HG03108 (cell line): Measurements from ENCODE around the gene ZNF763.
"Not testable (repeated sequence)": the region's sequence is repeated elsewhere in the genome, so short reads cannot be mapped to it uniquely, and the experiment has no call there.

Source experiments
- ATAC-seq: cut with Tn5 transposase; IDR thresholded peaks from one replicate; pipeline ENCODE4 v1.9.1; 2021; ENCODE audit warnings: moderate library complexity; ENCODE audit not compliant: unreplicated experiment

Gene ZNF763

GRCh38 chr19:11964858-11965645, at the start of gene ZNF763:
ZNF763 (plus strand) TSS chr19:11965040; CDS start chr19:11965209, 169 bp downstream.
- peak; percentile 83 for ATAC-seq

- ATAC-seq: no peak
Measured at GRCh38 chr19:11921852-11922495, 42.9 kb upstream of the ZNF763 start.

- ATAC-seq: peak; percentile 83
Measured at GRCh38 chr19:11924886-11925650, 39.8 kb upstream of the ZNF763 start, which contains the start of gene ZNF700. ZNF700 (plus strand) TSS chr19:11925107; CDS start chr19:11925211, 104 bp downstream.

GRCh38 chr19:11925651-11926187, 39.1 kb upstream of the ZNF763 start:
- peak; percentile 11 for ATAC-seq

GRCh38 chr19:11927227-11927626, 37.6 kb upstream of the ZNF763 start:
- ATAC-seq: no peak

- no peak for ATAC-seq
Measured at GRCh38 chr19:11931051-11931450, 33.8 kb upstream of the ZNF763 start.

- ATAC-seq: no peak
Measured at GRCh38 chr19:11931513-11931912, 33.3 kb upstream of the ZNF763 start.

- not testable (repeated sequence) for ATAC-seq
Measured at GRCh38 chr19:11935829-11936228, 29.0 kb upstream of the ZNF763 start.

- ATAC-seq: not testable (repeated sequence)
Measured at GRCh38 chr19:11938383-11938782, 26.5 kb upstream of the ZNF763 start.

- not testable (repeated sequence) for ATAC-seq
Measured at GRCh38 chr19:11941361-11941887, 23.4 kb upstream of the ZNF763 start.

GRCh38 chr19:11942008-11942842, 22.6 kb upstream of the ZNF763 start:
- no peak for ATAC-seq

- ATAC-seq: no peak
Measured at GRCh38 chr19:11942843-11943108, 22.1 kb upstream of the ZNF763 start.

GRCh38 chr19:11944656-11945055, 20.2 kb upstream of the ZNF763 start:
- ATAC-seq: no peak

- ATAC-seq: no peak
Measured at GRCh38 chr19:11948646-11949045, 16.2 kb upstream of the ZNF763 start.

GRCh38 chr19:11949201-11949600, 15.6 kb upstream of the ZNF763 start:
- no peak for ATAC-seq

GRCh38 chr19:11949614-11950080, 15.2 kb upstream of the ZNF763 start:
- ATAC-seq: not testable (repeated sequence)

GRCh38 chr19:11950312-11950711, 14.5 kb upstream of the ZNF763 start:
- no peak for ATAC-seq

- no peak for ATAC-seq
Measured at GRCh38 chr19:11963566-11964355, 1.1 kb upstream of the ZNF763 start.

- ATAC-seq: no peak
Measured at GRCh38 chr19:11964496-11964857, 363 bp upstream of the ZNF763 start.
